HEK293T (cell line): Measurements from ENCODE around the gene FBN1.

Source experiments
- ELF4 ChIP-seq: fragments of 450-650 bp; IDR thresholded peaks from 2 replicates; pipeline ENCODE4 v1.6.1; 2017; ENCODE audit warnings: antibody characterized with exemption
- LEF1 ChIP-seq: fragments of 450-650 bp; IDR thresholded peaks from 2 replicates; pipeline ENCODE4 v1.6.1; 2017; ENCODE audit warnings: mild to moderate bottlenecking, borderline replicate concordance
- SP1 ChIP-seq: fragments of 450-650 bp; IDR thresholded peaks from 2 replicates; pipeline ENCODE4 v1.6.1; 2017

GRCh38 chr15:48530528-48530927 is 115.0 kb downstream of the FBN1 start:
- TF ChIP-seq LEF1 (no peak), SP1 (no peak), ELF4 (no peak)
